ENCODE data around the gene RSPH10B2. TPM values are rescaled to one million over a fixed set of nuclear protein-coding genes. Genes with fewer than 3 reads are reported as not detected.
A peak's percentile ranks its signal among the peaks of the same experiment; 100 is the strongest.
"Not testable (repeated sequence)": the region's sequence is repeated elsewhere in the genome, so short reads cannot be mapped to it uniquely, and the experiment has no call there.

Gene RSPH10B2
- polyA plus RNA-seq, 1 donor: 0.46 TPM

DNA sequence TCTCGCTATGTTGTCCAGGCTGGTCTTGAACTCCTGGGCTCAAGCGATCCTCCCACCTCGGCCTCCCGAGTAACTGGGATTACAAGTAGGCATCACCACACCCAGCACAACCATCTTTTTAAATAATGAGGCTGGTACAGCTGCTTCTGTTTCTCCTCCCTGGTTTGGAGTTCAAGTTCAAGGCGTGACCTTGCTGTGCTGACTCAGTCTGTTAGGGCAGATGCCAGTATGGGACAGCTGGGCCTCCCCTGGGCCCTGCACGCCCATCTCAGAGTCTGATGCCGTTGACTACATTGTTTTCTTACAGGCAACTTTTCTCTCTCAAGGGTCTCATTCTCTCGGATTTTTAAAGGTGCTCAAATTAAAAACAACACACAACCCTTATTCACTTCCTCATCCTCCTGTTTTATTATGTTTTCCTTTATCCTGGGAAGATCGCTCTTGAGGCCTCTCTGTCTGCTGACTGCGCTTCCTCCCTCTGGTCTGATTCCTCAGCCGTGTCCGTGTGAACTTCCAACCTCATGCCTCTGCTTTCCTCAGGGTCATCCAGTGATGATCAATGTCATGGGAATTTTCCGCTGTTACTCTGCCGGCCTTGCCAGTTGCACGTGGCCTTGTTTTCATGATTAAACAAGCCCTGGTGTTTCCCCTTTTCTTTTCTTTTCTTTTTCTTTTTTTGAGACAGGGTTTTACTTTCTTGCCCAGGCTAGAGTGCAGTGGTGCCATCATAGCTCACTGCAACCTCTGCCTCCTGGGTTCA is 38.4 kb downstream of the RSPH10B2 start:
- DNase-seq: not testable (repeated sequence)

DNA sequence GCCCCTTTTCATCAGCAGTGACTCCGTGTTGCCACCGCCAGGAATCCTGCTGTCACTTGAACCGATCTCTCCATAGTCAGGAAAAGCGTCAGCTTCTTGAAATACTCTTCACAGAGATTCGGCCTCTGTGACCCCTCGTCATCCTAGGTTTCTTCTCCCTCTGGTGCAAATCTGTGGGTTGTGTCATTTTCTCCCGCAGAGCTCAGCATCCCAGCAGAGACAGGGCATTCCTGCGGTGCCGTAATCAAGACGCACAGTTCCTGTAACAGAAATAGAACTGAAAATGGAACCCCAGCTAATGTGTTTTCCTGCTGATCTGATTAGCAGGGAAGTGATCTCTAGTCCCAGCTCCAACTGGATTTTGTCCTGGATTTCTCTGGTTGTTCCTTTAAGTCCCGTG is 40.4 kb downstream of the RSPH10B2 start:
- not testable (repeated sequence) for DNase-seq

DNA sequence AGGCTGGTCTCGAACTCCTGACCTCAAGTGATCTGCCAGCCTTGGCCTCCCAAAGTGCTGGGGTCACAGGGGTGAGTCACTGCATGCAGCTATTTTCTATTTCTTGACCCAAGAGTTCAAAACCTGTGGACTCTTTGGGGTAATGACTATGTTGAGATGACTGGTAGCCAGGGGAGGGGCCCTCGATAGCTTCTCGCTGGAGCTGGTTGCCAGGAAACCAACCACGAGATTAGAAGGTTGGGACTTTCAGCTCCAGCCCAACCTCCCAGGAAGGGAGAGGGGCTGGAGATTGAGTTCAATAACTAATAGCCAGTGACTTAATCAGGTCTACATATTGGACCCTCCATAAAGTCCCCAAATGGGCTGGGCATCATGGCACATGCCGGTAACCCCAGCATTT is 43.3 kb downstream of the RSPH10B2 start:
- not testable (repeated sequence) for DNase-seq

GRCh38 chr7:6798047-6798446 is 44.1 kb downstream of the RSPH10B2 start:
- DNase-seq: not testable (repeated sequence)

DNA sequence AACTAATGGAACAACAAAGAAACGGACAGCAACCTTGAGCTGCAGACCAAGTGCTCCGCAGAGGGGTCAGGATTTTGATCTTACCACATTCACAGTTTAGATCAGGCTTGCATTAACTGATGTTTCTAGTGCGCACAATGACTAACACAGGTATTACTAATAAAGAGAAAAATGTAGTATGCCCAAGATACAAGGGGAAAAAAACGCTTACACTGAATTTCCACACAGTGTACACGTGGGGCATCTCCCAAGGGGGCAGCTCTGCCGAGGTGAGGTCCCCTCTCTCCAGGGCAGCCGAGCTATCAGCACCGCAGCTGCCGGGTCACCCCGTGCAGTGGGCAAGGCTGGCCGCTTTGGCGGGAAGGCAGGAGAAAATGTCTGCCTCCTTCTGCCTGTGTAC is 46.0 kb downstream of the RSPH10B2 start:
- DNase-seq: not testable (repeated sequence)

DNA sequence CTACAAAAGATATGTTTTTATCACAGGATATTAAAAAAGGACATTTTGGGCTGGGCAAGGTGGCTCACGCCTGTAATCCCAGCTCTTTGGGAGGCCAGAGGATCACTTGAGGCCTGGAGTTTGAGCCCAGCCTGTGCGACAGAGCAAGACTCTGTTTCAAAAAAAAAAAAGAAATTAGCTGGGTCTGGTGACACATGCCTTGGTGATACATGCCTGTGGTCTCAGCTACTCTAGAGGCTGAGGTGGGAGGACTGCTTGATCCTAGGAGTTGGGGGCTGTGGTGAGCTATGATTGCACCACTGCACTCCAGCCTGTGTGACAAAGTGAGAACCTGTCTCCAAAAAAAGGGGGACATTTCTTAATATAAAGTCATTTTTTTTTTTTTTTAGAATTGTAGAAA is 46.4 kb downstream of the RSPH10B2 start:
- not testable (repeated sequence) for DNase-seq

GRCh38 chr7:6807393-6807918 is 53.6 kb downstream of the RSPH10B2 start:
- not testable (repeated sequence) for DNase-seq

- DNase-seq: not testable (repeated sequence)
Observed at GRCh38 chr7:6807959-6808358, 54.1 kb downstream of the RSPH10B2 start.

DNA sequence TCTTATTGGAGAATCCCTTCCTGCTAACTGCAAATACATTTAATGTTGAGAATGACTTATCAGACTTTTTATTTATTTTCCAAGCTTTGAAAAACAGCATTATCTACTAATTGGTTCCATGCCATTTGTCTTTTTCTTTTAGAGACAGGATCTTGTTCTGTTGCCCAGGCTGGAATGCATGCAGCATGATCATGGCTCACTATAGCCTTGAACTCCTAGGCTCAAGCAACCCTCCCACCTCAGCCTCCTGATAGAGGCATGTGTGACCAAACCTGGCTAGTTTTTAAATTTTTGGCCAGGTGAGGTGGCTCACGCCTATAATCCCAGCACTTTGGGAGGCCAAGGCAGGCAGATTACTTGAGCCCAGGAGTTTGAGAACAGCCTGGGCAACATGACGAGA is 59.1 kb downstream of the RSPH10B2 start:
- not testable (repeated sequence) for DNase-seq

DNA sequence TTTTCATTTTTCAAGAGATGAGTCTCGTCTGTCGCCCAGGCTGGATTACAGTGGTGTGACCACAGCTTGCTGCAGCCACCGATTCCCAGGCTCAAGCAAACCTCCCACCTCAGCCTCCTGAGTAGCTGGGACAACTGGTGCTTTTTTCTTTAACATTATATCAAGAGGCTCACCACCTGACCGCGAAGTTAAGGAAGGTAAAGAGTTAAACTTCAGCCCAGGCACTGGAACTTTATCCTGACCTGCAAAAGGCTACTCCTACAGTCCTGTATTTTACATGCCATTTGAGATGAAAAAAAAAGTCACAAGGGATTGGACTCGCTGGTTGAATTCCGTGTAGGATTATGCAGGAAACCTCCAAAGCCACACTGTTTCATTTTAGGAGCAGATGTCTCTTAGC is 61.6 kb downstream of the RSPH10B2 start:
- not testable (repeated sequence) for DNase-seq

DNA sequence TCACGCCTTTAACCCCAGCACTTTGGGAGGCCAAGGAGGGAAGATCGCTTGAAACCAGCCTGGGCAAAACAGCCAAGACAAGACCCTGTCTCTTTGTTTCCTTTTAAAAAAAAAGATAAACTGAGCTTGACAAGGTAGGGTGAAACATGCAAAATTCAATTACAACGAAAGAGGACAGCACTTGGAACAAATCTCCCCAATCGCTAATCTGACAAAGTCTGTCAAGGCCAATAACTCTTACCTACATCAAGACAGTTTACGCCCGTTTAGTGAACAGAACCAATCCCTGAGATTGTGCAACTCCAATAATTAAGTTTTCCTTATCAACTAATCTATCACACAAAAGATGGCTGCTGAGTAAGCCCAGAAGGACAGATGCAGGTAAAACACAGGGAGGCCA is 67.7 kb downstream of the RSPH10B2 start:
- not testable (repeated sequence) for DNase-seq

DNA sequence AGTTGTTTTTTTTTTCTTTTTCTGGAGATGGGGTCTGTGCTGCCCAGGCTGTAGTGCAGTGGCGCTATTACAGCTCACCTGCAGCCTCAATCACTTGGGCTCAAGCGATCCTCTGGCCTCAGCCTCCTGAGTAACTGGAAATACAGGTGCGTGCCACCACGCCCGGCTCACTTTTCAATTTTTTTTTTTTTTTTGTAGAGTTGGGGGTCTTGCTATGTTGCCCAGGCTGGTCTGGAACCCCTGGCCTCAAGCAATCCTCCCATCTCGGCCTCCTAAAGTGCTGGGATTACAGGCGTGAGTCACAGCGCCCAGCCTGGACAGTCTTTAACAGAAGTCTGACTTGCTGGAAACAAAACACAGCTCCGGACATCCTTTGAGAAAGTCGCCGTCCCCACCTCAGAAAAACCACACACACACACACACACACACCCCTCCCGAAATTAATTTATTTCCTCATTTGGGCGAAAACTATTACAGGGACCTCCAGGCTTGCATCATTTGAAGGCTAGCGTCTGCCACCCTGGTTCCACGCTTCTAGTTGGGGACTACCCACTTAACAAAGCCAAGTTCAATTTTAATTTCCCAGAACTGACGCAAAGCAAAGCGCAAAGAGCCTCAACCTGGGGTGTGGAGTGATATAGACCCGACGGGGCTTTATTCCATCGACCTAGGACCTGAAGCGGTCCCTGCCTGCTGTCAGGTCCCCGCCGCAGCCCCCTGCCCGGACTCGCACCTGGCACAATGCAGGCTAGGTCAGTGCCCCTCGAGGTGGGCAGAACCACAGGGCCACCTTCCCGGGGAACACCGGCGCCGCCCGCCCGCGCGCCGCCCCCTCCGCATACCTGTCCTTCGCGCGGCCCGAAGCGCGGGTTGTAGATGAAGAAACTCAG is 71.6 kb downstream of the RSPH10B2 start:
- DNase-seq: not testable (repeated sequence)

GRCh38 chr7:6826151-6826550 is 72.2 kb downstream of the RSPH10B2 start, which contains the start of gene CCZ1B:
Gene CCZ1B (minus strand): TSS chr7:6826275. CDS start chr7:6826197, 78 bp downstream.
- DNase-seq: peak; percentile 68

DNA sequence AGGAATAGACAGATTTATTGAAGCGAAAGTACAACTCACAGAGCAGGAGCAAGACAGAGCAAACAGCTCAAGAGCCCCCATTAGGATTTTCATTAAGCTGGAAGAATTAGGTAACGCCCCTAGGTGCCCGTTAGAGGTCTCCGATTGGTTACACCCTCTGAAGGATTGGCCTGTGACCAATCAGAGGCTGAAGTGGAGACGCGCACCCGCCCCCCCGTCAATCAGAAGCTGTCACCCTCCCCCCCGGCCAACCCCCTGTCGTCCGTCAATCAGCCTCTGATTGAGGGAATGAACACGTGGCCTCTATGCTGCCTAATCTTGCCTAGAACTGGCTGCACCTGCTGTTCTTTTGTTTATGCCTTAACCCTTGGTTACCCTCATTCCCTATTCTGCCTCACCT is 73.3 kb downstream of the RSPH10B2 start:
- DNase-seq: not testable (repeated sequence)

- DNase-seq: not testable (repeated sequence)
Observed at GRCh38 chr7:6829616-6830015, 75.7 kb downstream of the RSPH10B2 start.

- not testable (repeated sequence) for DNase-seq
Observed at GRCh38 chr7:6830026-6830425, 76.1 kb downstream of the RSPH10B2 start.

DNA sequence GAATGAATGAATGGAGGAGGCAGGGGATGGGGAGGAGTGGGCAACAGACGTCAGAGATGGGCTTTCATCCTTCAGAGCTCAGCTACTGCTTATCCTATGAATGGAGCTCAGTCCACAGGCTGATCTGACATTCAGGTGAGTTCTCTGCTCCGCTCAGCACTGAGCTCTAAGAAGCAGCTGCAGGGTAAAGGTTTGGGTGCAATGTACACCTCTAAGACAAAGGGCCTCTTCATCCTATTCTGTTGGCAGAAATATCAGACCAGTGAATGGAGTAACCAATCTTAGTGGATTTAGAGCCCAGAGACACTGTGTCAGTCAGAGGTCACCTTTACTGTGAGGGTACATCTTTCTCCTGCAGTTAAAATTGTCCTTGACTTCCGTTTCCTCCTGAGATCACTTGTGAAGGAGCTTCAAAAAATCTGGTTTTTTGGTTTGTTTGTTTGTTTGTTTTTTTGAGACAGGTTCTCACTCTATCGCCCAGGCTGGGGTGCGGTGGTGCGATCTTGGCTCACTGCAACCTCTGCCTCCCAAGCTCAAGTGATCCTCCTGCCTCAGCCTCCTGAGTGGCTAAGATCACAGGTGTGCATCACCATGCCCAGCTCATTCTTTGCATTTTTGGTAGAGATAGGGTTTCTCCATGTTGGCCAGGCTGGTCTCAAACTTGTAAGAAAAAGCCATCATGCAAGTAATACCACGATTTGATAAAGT is 77.3 kb downstream of the RSPH10B2 start:
- DNase-seq: no peak

DNA sequence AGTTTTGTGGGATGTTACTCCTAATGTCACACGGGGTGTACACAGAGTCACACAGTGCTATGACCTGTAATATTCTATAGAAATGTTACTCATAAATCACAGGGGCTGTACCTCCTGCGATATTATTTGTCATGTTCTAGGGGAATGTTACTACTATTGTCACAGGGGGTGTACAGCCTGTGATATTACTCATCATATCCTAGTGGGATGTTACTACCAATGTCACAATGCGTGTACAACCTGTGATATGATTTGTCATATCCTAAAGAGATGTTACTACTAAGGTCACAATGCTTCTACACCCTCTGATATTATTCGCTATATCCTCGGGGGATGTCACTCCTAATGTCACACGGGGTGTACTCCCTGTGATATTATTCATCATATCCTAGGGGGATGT is 79.7 kb downstream of the RSPH10B2 start:
- DNase-seq: no peak

DNA sequence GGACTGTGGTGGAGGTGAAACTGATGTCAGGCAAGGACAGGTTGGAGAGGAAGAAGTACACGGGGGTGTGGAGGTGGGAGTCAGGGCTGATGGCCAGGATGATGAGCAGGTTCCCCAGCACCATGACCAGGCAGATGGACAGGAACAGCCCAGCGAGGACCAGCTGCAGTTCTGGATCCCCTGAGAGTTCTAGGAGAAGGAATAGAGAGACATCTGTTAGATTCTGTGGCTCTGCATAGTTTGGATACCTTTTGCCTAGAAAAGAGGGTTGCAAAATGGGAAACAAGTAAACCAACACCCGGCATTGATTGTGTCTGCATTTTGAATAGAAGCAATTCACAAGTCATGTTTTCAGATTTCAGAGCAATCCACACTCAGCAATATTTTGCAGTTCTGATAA is 81.6 kb downstream of the RSPH10B2 start:
- not testable (repeated sequence) for DNase-seq

- not testable (repeated sequence) for DNase-seq
Observed at GRCh38 chr7:6837081-6837480, 83.2 kb downstream of the RSPH10B2 start.

DNA sequence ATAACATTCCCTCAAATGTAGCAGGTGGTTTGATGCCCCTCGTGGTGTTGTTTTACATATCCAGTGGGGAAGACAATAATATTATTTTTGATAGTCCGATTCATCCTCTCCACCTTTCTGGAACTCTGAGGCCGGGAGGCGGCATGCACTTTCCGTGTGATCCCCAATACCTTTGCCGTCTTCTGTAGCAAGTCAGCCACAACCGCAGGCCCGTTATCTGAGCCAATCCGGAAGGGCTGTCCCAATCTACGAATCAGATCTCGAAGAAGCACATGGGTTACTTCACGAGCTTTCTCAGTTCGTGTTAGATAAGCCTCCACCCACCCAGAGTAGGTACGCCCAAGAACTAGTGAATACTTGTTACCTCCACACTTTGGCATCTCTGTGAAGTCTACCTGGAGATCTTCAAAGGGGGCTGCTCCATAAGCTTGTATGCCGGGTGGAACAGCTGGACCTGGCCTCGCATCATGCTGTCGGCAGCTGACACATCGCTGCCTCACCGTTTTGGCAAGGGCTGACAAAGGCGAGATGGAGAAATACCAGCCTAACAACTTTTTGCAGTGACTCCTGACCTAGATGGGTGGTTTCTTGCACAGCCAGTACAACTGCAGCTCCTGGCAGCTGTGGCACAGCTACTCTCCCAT is 88.5 kb downstream of the RSPH10B2 start:
- DNase-seq: not testable (repeated sequence)

- DNase-seq: not testable (repeated sequence)
Observed at GRCh38 chr7:6843092-6843491, 89.2 kb downstream of the RSPH10B2 start.

All from hindlimb muscle (tissue), 1 donor.